Stimulated activated CD4-positive, alpha-beta T cell treated with anti-CD3 and anti-CD28 coated beads, Interleukin-4, amount 100 ng/mL, for 24 hours (primary cell): ENCODE data around the gene EBLN2.
A peak's percentile ranks its signal among the peaks of the same experiment; 100 is the strongest.
"Not testable (repeated sequence)": the region's sequence is repeated elsewhere in the genome, so short reads cannot be mapped to it uniquely, and the experiment has no call there.

Source experiments
- DNase-seq: peaks from one replicate; pipeline ENCODE4 v3.0.0-alpha.2; 2020

The EBLN2 gene

GRCh38 chr3:73066243-73066642 lies 4.8 kb downstream of the EBLN2 start:
- DNase-seq: not testable (repeated sequence)

DNA sequence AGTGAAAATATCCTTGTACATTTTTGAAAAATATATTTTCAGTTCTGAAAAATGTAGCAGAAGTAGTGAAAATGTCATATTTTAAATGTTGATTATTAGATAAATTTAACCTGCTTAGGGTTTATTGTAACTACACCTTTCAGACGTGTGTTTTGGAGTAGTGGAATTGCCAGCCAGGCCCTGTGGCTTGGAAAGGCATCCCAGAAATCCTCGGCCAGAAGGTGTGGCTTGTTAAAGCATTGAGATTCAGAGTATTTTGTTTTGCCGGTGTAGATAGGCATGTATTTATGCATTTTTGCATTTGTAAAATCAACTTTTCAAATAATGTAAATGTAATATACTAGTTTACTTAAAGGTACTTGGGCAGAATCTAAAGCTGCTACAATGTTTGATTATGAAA lies 7.0 kb downstream of the EBLN2 start:
- DNase-seq: no peak

DNA sequence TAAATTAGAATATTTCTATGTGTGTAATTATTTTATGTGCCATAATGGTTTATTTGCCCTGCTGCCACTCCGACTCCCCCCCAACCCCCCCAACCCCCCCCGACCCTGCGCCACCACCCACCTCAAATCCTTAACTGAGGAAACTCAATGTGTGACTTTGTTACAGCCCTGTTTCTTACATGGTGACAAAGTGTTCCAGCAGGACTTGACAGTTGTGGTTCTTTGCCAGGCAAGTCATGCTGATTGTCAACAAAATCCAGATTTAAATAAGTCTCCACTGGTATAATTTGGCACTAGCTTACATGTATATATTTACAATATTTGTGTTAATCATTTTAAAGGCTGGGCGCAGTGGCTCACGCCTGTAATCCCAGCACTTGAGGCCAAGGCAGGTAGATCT lies 7.7 kb downstream of the EBLN2 start:
- DNase-seq: no peak

- DNase-seq: no peak
Observed at GRCh38 chr3:73069775-73070444, 8.5 kb downstream of the EBLN2 start.

DNA sequence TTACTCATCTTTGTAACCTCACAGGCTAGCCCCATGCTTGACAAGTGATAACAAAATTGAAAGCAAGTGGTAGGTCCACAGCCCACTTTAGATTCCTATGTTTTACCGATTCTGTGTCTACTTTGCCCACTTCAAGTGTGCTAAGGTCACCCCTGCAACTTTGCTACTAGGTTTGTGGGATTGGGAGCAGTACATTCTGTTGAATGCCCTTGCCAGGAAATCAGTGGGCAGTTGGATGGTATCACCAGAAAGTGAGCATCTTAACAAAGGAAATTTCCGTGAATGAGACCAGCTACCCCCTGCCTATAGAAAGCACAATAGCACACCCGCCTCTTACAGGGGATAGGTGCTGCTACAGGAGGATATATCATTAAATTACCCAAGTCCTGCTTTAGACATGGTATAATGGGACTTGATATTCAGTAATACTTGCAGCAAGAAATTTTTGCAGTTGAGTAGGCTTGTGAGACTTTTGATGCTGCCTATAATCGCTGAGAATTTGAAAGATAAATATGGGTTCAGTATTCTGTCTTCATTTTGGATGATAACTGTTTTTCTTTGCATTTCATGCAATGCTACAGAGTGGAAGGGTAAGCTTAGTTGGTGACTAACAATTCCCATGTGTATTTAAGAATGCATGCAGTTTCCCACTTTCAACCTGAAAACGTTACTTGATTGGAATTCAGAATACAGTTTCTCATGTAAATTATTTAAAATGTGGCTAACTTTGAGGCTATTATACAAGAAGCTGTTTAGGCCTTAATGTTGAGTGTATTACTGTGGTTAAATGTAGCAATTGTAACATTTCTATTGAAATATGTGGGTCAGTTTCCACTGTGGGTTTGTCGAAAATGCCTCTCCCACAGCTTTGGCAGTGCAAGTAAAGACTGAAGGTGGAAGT lies 9.5 kb downstream of the EBLN2 start:
- no peak for DNase-seq

GRCh38 chr3:73071952-73072351 lies 10.5 kb downstream of the EBLN2 start:
- DNase-seq: no peak

GRCh38 chr3:73072634-73073033 lies 11.2 kb downstream of the EBLN2 start:
- no peak for DNase-seq

- no peak for DNase-seq
Observed at GRCh38 chr3:73073091-73073707, 11.7 kb downstream of the EBLN2 start.

DNA sequence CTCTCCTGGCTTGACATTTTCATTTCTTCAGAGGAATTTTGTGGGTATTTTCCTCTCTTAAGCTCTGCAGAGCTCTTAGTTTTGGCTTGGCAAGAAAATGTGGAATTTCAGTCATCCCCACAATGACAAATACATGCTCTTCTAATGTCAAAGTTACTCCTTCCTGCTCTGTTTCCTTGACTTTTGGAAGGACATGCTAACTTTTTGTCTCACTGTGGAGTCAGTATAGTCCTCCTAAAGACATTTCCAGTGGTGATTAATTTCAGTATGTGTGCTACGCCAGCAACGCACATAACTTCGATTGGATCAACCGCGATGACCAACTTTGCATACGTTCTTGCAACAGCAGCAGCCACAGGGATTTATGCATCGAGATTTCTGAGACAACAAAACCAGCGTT lies 13.3 kb downstream of the EBLN2 start:
- DNase-seq: no peak

- peak; percentile 26 for DNase-seq
Observed at GRCh38 chr3:73080216-73080966, 18.9 kb downstream of the EBLN2 start.

GRCh38 chr3:73081140-73081539 lies 19.7 kb downstream of the EBLN2 start:
- no peak for DNase-seq

GRCh38 chr3:73084170-73084569 lies 22.7 kb downstream of the EBLN2 start:
- DNase-seq: no peak

DNA sequence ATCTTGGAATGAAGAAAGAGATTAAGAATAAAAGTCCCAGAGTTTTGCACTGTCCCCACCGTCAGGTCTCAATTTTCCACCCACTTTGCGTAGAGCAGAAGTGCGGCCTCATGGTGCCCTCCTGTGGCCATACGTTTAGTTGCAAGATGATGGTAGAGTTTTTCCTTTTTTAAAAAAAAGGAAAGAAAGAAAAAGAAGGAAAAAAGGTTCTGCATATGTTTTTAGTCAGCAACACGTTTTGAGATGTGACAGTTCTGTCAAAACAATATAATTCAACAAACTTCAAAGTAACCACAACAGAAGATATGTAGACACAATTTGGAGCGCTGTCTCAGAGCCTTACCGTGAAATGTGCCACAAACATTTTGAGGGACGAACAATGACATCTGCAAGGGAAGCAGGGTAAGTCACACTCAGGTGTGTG lies 24.6 kb downstream of the EBLN2 start:
- peak; percentile 59 for DNase-seq

GRCh38 chr3:73094129-73094528 lies 32.7 kb downstream of the EBLN2 start:
- DNase-seq: no peak

DNA sequence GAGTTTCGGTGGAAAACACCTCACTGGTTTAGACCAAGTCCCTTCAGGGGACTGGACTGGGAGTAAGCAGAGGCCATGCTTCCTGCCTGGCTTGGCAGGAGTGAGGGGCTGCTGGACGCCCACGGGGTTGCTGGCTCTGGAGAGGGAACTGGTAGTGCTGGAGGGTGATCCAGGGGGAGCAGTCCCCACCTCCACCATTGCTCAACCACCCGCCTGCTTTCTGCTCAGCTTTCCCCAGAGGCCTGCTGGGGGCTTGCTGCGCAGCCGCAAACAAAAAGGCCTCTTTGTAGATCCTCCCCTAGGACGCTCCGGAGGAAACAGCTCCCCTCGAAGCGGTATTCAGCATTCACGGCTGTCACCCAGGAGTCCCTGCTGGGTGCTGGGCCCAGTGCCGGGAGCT lies 33.5 kb downstream of the EBLN2 start:
- DNase-seq: no peak

- no peak for DNase-seq
Observed at GRCh38 chr3:73096169-73096568, 34.7 kb downstream of the EBLN2 start.

DNA sequence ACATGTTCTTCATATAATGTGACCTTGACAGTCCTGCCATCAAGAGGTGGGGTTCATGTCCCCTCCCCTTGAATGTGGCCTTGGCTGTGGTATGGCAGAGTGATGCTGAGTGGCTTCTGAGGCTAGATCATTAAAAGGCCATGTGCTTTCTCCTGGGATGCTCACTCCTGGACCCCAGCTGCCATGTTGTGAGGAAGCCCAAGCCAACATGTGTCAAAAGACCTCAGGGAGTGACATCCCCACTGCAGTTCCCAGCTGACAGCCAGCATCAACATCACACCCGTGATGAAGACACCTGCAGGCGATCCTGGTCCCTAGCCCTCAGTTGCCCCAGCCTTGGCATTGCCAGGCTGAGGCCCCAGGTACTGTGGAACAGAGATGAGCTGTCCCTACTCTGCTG lies 36.6 kb downstream of the EBLN2 start:
- DNase-seq: no peak

GRCh38 chr3:73098873-73099272 lies 37.4 kb downstream of the EBLN2 start:
- no peak for DNase-seq

GRCh38 chr3:73100741-73101559 lies 39.5 kb downstream of the EBLN2 start:
- DNase-seq: peak; percentile 84

DNA sequence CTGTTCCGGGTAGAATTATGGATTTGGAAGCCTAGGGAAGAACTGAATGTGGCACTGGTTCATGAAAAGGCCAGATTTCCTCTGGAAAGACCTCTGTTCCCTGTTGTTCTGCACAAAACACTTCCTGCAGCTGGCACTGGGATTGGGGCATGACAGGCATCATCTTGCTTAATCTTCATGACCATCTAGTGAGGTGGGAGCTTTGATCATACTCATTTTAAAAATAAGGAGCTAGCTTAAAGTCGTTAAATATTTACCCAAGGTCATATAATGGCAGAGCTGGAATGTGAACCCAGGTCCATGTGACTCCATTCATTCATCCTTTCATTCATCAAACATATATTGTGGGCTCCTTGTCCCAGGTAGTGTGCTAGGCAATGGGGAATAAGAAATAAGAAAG lies 40.4 kb downstream of the EBLN2 start:
- no peak for DNase-seq

DNA sequence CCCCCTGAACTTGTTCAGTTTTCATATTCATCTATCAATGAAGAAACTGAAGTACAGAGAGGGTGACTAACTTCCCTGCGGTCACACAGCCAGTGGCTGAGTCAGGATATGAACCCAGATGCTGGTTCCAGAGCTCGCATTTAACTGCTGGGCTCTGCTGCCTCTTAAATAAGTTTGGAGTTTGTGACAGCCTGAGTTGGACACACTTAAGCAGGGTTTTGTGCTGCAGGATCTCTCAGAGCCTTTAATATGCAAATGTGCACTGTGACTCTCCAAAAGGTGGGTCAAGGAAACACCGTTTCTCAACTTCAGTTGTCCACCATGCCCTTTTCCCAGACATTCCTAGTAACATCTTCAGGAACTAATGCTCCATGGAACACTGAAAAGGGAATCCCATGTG lies 45.8 kb downstream of the EBLN2 start:
- DNase-seq: no peak

GRCh38 chr3:73107676-73108187 lies 46.3 kb downstream of the EBLN2 start:
- DNase-seq: no peak
